ENCODE results near the gene B3GNT2.
A peak's percentile ranks its signal among the peaks of the same experiment; 100 is the strongest.

Gene B3GNT2

GRCh38 chr2:62263076-62263715, 67.3 kb downstream of the B3GNT2 start:
- TF ChIP-seq OSR1 (CRISPR knock-in tag; IDR thresholded peaks at IDR 0.05) (no peak), GLIS3 (CRISPR knock-in tag; IDR thresholded peaks at IDR 0.05) (no peak)
- ATAC-seq = no peak

GRCh38 chr2:62264186-62264585, 68.3 kb downstream of the B3GNT2 start:
- no peak for ATAC-seq
- no peak for TF ChIP-seq ZNF565 (CRISPR knock-in tag; conservative IDR thresholded peaks at IDR 0.05; ENCODE audit: low read depth)
- TF ChIP-seq TSHZ2 (CRISPR knock-in tag; IDR thresholded peaks at IDR 0.05) = no peak
- TF ChIP-seq ARNTL (CRISPR knock-in tag; IDR thresholded peaks at IDR 0.05; ENCODE audit: borderline replicate concordance, low read depth) = no peak
- TF ChIP-seq ZC3H10 (CRISPR knock-in tag; IDR thresholded peaks at IDR 0.05) = no peak
- TF ChIP-seq CREB5 (CRISPR knock-in tag; IDR thresholded peaks at IDR 0.05; ENCODE audit: low read depth) = no peak
- no peak for TF ChIP-seq ZFP30 (CRISPR knock-in tag; IDR thresholded peaks at IDR 0.05)
- TF ChIP-seq OSR1 (CRISPR knock-in tag; IDR thresholded peaks at IDR 0.05) = no peak

GRCh38 chr2:62265106-62265505, 69.2 kb downstream of the B3GNT2 start:
- TF ChIP-seq ZNF70 (CRISPR knock-in tag; IDR thresholded peaks at IDR 0.05) (no peak), ISL1 (CRISPR knock-in tag; IDR thresholded peaks at IDR 0.05) (no peak), POU6F1 (CRISPR knock-in tag; IDR thresholded peaks at IDR 0.05; ENCODE audit: borderline replicate concordance, low read depth) (no peak), BACH2 (CRISPR knock-in tag; IDR thresholded peaks at IDR 0.05; ENCODE audit: borderline replicate concordance) (no peak), ZFP30 (CRISPR knock-in tag; IDR thresholded peaks at IDR 0.05) (no peak), SNAI2 (CRISPR knock-in tag; IDR thresholded peaks at IDR 0.05) (no peak), PATZ1 (CRISPR knock-in tag; IDR thresholded peaks at IDR 0.05; ENCODE audit: borderline replicate concordance) (no peak), TSHZ2 (CRISPR knock-in tag; IDR thresholded peaks at IDR 0.05) (no peak)
- ATAC-seq = no peak

- ATAC-seq = peak; percentile 31; the same call in 1 of the 3 replicates
- TF ChIP-seq ISL1 (CRISPR knock-in tag; IDR thresholded peaks at IDR 0.05) (no peak), ZFP3 (CRISPR knock-in tag; IDR thresholded peaks at IDR 0.05) (no peak)
These were observed 70.6 kb downstream of the B3GNT2 start for GRCh38 chr2:62266433-62267038.

All from SK-N-SH treated with all-trans-retinoic acid at 6 μM for 48 hours (cell line).